ENCODE results near the gene PID1. TPM values are rescaled to one million over a fixed set of nuclear protein-coding genes. Genes with fewer than 3 reads are reported as not detected.

PID1 gene
- total RNA-seq, 4 donors from 2014 or later: 14.5 to 49.7 (median 20.7) TPM

DNA sequence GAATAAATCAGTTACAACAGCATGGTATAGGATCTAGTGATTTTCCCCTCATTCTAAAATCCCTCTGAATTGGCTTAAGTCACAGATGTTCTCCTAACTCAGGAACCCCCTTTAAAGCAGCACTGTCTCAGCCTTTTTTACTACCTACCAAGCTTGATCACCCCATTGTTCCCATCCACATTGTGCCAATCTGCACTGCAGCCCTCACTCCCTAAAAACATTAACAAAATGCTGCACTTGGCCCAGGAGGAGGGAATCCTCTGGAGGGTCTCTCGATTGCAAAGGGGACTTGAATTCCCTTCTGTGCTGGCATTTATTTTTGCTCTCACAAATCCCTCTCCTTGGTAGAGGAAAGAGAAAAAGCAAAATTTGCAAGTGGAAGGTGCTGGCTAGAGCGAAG, 223.0 kb downstream of the PID1 start:
- Histone ChIP-seq H3K4me1 (no peaks in the 10 kb centered on the region), H3K9me3 (no peaks in the 10 kb centered on the region), H3K4me3 (replicated peaks in 1 of 3) (no peak overlapping the region), H3K27me3 (no peaks in the 10 kb centered on the region), H3K27ac (no peak overlapping the region), H3K36me3 (no peaks in the 10 kb centered on the region)
- TF ChIP-seq, protein P1, sequence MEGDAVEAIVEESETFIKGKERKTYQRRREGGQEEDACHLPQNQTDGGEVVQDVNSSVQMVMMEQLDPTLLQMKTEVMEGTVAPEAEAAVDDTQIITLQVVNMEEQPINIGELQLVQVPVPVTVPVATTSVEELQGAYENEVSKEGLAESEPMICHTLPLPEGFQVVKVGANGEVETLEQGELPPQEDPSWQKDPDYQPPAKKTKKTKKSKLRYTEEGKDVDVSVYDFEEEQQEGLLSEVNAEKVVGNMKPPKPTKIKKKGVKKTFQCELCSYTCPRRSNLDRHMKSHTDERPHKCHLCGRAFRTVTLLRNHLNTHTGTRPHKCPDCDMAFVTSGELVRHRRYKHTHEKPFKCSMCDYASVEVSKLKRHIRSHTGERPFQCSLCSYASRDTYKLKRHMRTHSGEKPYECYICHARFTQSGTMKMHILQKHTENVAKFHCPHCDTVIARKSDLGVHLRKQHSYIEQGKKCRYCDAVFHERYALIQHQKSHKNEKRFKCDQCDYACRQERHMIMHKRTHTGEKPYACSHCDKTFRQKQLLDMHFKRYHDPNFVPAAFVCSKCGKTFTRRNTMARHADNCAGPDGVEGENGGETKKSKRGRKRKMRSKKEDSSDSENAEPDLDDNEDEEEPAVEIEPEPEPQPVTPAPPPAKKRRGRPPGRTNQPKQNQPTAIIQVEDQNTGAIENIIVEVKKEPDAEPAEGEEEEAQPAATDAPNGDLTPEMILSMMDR (IDR thresholded peaks at IDR 0.05): no peak
- no peak for TF ChIP-seq POLR2A (IDR thresholded peaks at IDR 0.05)
- no peak for DNase-seq
- 54 to 59% methylated on average over 2 of the region's 2 CpGs for whole genome bisulfite sequencing, 2 donors
- intact Hi-C loops (cut with DNase I): no loop called here

DNA sequence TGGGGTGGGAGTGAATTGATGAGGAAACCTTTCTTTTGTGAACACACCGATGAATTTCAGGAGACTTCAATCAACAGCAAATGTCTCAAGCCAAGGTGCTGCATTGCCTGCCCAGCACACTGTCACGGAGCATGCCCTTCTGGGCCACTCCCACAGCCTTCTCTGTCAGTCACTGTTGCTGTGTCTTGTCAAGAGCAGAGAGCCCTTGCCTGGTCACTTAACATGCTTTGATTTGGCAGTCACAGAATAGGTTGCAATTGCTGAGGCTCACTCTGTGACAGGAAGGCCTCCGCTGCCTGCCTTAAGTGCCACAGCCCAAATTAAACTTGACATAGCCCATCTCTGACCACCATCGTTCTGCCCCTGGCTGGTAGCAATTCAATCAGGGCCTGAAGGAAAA, 225.4 kb downstream of the PID1 start:
- Histone ChIP-seq H3K4me3 (replicated peaks in 1 of 3) (no peak overlapping the region), H3K9me3 (no peaks in the 10 kb centered on the region), H3K36me3 (no peaks in the 10 kb centered on the region), H3K27me3 (no peaks in the 10 kb centered on the region), H3K4me1 (no peaks in the 10 kb centered on the region), H3K27ac (no peak overlapping the region)
- no peak for DNase-seq
- TF ChIP-seq, protein P1 (IDR thresholded peaks at IDR 0.05): no peak
- no peak for TF ChIP-seq POLR2A (IDR thresholded peaks at IDR 0.05)
- 63 to 70% methylated on average over 4 of the region's 4 CpGs for whole genome bisulfite sequencing, 2 donors
- intact Hi-C loops (cut with DNase I): no loop called here

DNA sequence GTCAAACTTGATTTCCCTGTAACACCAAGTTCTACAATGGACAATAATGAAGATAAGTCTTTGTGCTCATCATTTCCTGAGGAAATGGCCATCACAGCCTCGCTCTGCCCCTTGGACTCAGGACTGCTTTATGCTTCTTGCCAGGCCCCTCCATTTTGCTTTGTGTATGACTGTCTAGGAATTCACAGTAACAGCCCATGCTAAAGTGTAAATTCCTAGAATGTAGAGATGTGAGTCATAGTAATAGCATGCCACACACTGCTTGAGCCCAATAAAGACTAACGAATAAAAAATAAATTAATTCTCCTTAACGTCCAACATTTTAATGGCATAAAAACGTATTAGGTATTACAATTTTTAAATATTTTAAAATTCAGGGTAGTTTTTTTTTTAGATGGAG, 226.5 kb downstream of the PID1 start:
- no peak overlapping the region for H3K4me3 ChIP-seq (replicated peaks in 1 of 3)
- intact Hi-C loops (cut with DNase I): no loop called here
- no peak overlapping the region for H3K27ac ChIP-seq
- no peaks in the 10 kb centered on the region for H3K36me3 ChIP-seq
- no peak for TF ChIP-seq POLR2A (IDR thresholded peaks at IDR 0.05)
- TF ChIP-seq, protein P1 (IDR thresholded peaks at IDR 0.05): no peak
- H3K4me1 ChIP-seq: no peaks in the 10 kb centered on the region
- DNase-seq: no peak
- no peaks in the 10 kb centered on the region for H3K9me3 ChIP-seq
- no peaks in the 10 kb centered on the region for H3K27me3 ChIP-seq
- WGBS, 2 donors: 38 to 81% methylated on average over 4 of the region's 4 CpGs

DNA sequence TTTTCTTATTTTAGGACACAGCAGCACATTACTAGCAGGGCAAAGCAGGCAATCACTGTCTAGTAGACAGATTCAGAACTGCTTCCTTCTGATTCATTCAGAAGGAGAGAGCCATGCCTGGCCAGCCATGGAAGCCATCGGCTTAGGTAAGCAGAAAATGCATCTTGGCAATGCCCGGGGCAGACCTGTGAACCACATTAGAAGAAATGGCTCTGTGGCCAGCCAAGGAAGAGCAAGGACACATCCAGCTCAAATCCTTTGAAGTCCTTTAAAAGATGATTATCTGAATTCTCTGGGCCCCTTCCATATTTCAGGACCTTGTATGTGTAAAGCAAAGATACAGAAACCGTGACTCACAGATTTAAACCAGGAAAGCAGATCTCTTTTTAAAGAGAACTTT, 227.4 kb downstream of the PID1 start:
- WGBS, 2 donors: 77 to 82% methylated on average over 3 of the region's 3 CpGs
- Histone ChIP-seq H3K4me3 (replicated peaks in 1 of 3) (no peak overlapping the region), H3K9me3 (no peaks in the 10 kb centered on the region), H3K4me1 (no peaks in the 10 kb centered on the region), H3K27ac (no peak overlapping the region), H3K27me3 (no peaks in the 10 kb centered on the region), H3K36me3 (no peaks in the 10 kb centered on the region)
- no peak for DNase-seq
- TF ChIP-seq, protein P1 (IDR thresholded peaks at IDR 0.05): no peak
- no peak for TF ChIP-seq POLR2A (IDR thresholded peaks at IDR 0.05)
- intact Hi-C loops (cut with DNase I): no loop called here

DNA sequence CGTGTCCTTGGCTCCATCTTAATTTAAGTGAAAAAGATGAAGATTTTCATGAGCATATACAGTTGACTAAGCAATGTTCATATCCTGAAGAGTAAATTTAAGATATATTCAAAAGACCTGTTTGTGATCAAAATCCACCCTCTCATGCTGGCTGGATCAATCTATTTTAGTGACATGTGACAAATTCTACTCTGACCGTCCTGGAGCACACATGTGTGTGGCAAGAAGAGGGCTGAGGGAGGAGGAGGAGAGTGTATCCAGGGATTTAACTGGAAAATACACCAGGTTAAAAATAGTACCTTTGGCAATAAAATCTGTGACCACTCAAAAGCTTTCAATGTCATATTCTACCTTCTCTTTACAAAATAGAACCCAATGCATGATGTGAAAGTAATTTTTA, 228.7 kb downstream of the PID1 start:
- 70 to 76% methylated on average over 2 of the region's 2 CpGs for WGBS, 2 donors
- no peak for TF ChIP-seq POLR2A (IDR thresholded peaks at IDR 0.05)
- TF ChIP-seq, protein P1 (IDR thresholded peaks at IDR 0.05): no peak
- intact Hi-C loops (cut with DNase I): no loop called here

More for the DNA sequence above, 228.7 kb downstream of the PID1 start:
- no peak for DNase-seq
- H3K36me3 ChIP-seq: no peaks in the 10 kb centered on the region
- no peaks in the 10 kb centered on the region for H3K4me1 ChIP-seq
- H3K9me3 ChIP-seq: no peaks in the 10 kb centered on the region
- H3K4me3 ChIP-seq (replicated peaks in 1 of 3): no peak overlapping the region
- no peaks in the 10 kb centered on the region for H3K27me3 ChIP-seq
- no peak overlapping the region for H3K27ac ChIP-seq
